GM12878 (cell line): ENCODE results near the gene SSR3. TPM values are rescaled to one million over a fixed set of nuclear protein-coding genes. Genes with fewer than 3 reads are reported as not detected.

Experiments
- ATAC-seq: fragments of 200-7000 bp; cut with Tn5 transposase; 3 replicates; pipeline ENCODE4 v1.9.1; 2020; ENCODE audit warnings: mild to moderate bottlenecking, moderate library complexity
- BruUV-seq: library from RNA; stranded (reverse); fragments of 400-500 nt; replicated peaks from 2 replicates; lab custom pipeline; 2021; lab: Mats Ljungman, UMichigan
- CTCF ChIA-PET: fragments of 300-600 bp; sonication (Branson Sonifier 250); formaldehyde crosslinking; extraction: SDS; loops from one replicate; lab custom pipeline; 2021; ENCODE audit warnings: inconsistent platforms; lab: Yijun Ruan, JAX
- POLR2A ChIA-PET: fragments of 350-600 bp; formaldehyde crosslinking; extraction: SDS; loops from one replicate; lab custom pipeline; 2021; ENCODE audit warnings: inconsistent platforms; lab: Charles Lee
- RAD21 ChIA-PET: fragments of 300-600 bp; sonication (Branson Sonifier 250); formaldehyde crosslinking; loops from one replicate; lab custom pipeline; 2023; ENCODE audit warnings: antibody characterized with exemption; ENCODE audit not compliant: unreplicated experiment; lab: Charles Lee
- SMC1A ChIA-PET: fragments of 300-600 bp; sonication (Branson Sonifier 250); formaldehyde crosslinking; loops from one replicate; lab custom pipeline; 2023; ENCODE audit not compliant: unreplicated experiment, uncharacterized antibody; lab: Charles Lee
- DNase-seq: peaks from one replicate; pipeline ENCODE4 v3.0.0-alpha.2; 2011; ENCODE audit warnings: low read depth, low spot score
- FAIRE-seq: peaks from 3 replicates; lab custom pipeline; 2011; peaks lifted over from hg19 to GRCh38; lab: Jason Lieb, UNC
- H2AFZ ChIP-seq: 2 replicates; pipeline ENCODE4 v1.6.0; 2011; ENCODE audit warnings: low read depth, low read length, control low read depth; ENCODE audit not compliant: control insufficient read depth
- H3K27ac ChIP-seq: 2 replicates; pipeline ENCODE4 v1.5.1; 2011; ENCODE audit warnings: control low read depth; ENCODE audit not compliant: control insufficient read depth, insufficient read depth
- H3K27me3 ChIP-seq, 2 experiments: replicated peaks in 1 of 2; 2 replicates each; pipeline versions ENCODE4 v1.6.0 to v1.6.1; 2011; ENCODE audit warnings: low read length in 1 of 2; ENCODE audit not compliant: control insufficient read depth in 2 of 2, insufficient read depth in 2 of 2
- H3K36me3 ChIP-seq, 2 experiments: 2 replicates each; pipeline ENCODE4 v1.5.1; 2011; ENCODE audit warnings: low read length in 1 of 2; ENCODE audit not compliant: control insufficient read depth in 2 of 2, insufficient read depth in 2 of 2
- H3K4me1 ChIP-seq: 2 replicates; pipeline ENCODE4 v1.6.1; 2011; ENCODE audit warnings: mild to moderate bottlenecking, low read length, moderate library complexity, mixed read lengths; ENCODE audit not compliant: control insufficient read depth, insufficient read depth
- H3K4me2 ChIP-seq: 2 replicates; pipeline ENCODE4 v1.6.0; 2011; ENCODE audit warnings: control low read depth; ENCODE audit not compliant: control insufficient read depth, insufficient read depth
- H3K4me3 ChIP-seq: fragments of 200-600 bp; sonication (generic); 2 replicates; pipeline ENCODE4 v1.5.1; 2016
- H3K79me2 ChIP-seq: 2 replicates; pipeline ENCODE4 v1.6.0; 2011; ENCODE audit warnings: low read length; ENCODE audit not compliant: control insufficient read depth, insufficient read depth
- H3K9ac ChIP-seq: 2 replicates; pipeline ENCODE4 v1.8.0; 2011; ENCODE audit warnings: low read length, control low read depth, mixed read lengths; ENCODE audit not compliant: control insufficient read depth, insufficient read depth
- H3K9me3 ChIP-seq: replicated peaks from 3 replicates; pipeline ENCODE4 v1.5.1; 2011; ENCODE audit warnings: mild to moderate bottlenecking, low read length; ENCODE audit not compliant: control insufficient read depth, insufficient read depth
- H4K20me1 ChIP-seq: 2 replicates; pipeline ENCODE4 v1.6.0; 2011; ENCODE audit not compliant: control insufficient read depth, insufficient read depth
- BCL11A ChIP-seq: IDR thresholded peaks from 2 replicates; pipeline ENCODE4 v1.6.1; 2011; ENCODE audit warnings: low read depth, low read length
- MEF2B ChIP-seq: fragments of 450-650 bp; IDR thresholded peaks from 2 replicates; pipeline ENCODE4 v1.6.1; 2018; ENCODE audit warnings: mild to moderate bottlenecking, moderate library complexity; ENCODE audit not compliant: partially characterized antibody, poor library complexity, severe bottlenecking
- NFYA ChIP-seq: IDR thresholded peaks from 2 replicates; pipeline ENCODE4 v1.6.1; 2011; ENCODE audit warnings: low read depth, mild to moderate bottlenecking, low read length, improper control_type of control experiment, borderline replicate concordance
- RB1 ChIP-seq: fragments of 450-650 bp; formaldehyde crosslinking; IDR thresholded peaks from 2 replicates; pipeline ENCODE4 v1.6.1; 2017; ENCODE audit warnings: mild to moderate bottlenecking, borderline replicate concordance
- SREBF1 ChIP-seq: IDR thresholded peaks from 2 replicates; pipeline ENCODE4 v1.6.1; 2012; ENCODE audit warnings: mild to moderate bottlenecking, low read length
- SRF ChIP-seq, 2 experiments: IDR thresholded peaks; 2 replicates each; pipeline ENCODE4 v1.6.1; 2011; ENCODE audit warnings: low read depth in 2 of 2, low read length in 2 of 2, mild to moderate bottlenecking in 1 of 2, moderate library complexity in 1 of 2
- TCF7 ChIP-seq: IDR thresholded peaks from 2 replicates; pipeline ENCODE4 v1.6.1; 2014; ENCODE audit warnings: antibody characterized with exemption, borderline replicate concordance
- YY1 ChIP-seq: IDR thresholded peaks from 2 replicates; pipeline ENCODE4 v1.6.1; 2011; ENCODE audit warnings: low read depth, mild to moderate bottlenecking, low read length
- ZBTB33 ChIP-seq: fragments of 450-650 bp; IDR thresholded peaks from 2 replicates; pipeline ENCODE4 v1.6.1; 2017; ENCODE audit warnings: mild to moderate bottlenecking
- ZNF217 ChIP-seq: fragments of 450-650 bp; IDR thresholded peaks from 2 replicates; pipeline ENCODE4 v1.6.1; 2017; ENCODE audit warnings: antibody characterized with exemption, mild to moderate bottlenecking
- ZNF592 ChIP-seq: fragments of 450-650 bp; IDR thresholded peaks from 2 replicates; pipeline ENCODE4 v1.6.1; 2017; ENCODE audit warnings: mild to moderate bottlenecking, moderate library complexity
- ZNF622 ChIP-seq: fragments of 450-650 bp; IDR thresholded peaks from 2 replicates; pipeline ENCODE4 v1.6.1; 2017; ENCODE audit warnings: mild to moderate bottlenecking, inconsistent platforms
- WGBS: methylation state at CpG from one replicate; pipeline ENCODE4 v1.1.6; 2016; ENCODE audit warnings: low lambda C conversion rate; ENCODE audit not compliant: insufficient replicate concordance, insufficient coverage; ENCODE audit errors: missing lambda C conversion rate; 5-methylcytosine and 5-hydroxymethylcytosine counted together
- in situ Hi-C: fragments of 300-500 bp; cut with MboI; formaldehyde crosslinking; loops from 9 replicates; pipeline ENCODE4 v1.14.3; 2018; ENCODE audit warnings: mixed read lengths
- intact Hi-C: fragments of 100-400 bp; cut with micrococcal nuclease; formaldehyde crosslinking; loops from one replicate; pipeline ENCODE4 v1.14.2; 2022; ENCODE audit not compliant: unreplicated experiment
- polyA plus RNA-seq, 11 experiments: library from polyadenylated mRNA; depleted of rRNA in 4 of 11; unstranded in 6 of 11; stranded (reverse) in 5 of 11; fragments of >200 nt; fragmentation: Nextera tagmentation in 4 of 11; fragmentation: Illumina TruSeq in 1 of 11; extraction: Ambion mirVana in 4 of 11; extraction: Trizol in 1 of 11; gene quantifications; 1 replicate in 1 of 11; 2 replicates in 10 of 11; pipeline versions ENCODE4 v1.2.1 to v1.2.3, GENCODE V29; 2011 to 2016; ENCODE audit warnings: inconsistent platforms in 2 of 11, missing spikeins in 2 of 11, low read depth in 1 of 11
- total RNA-seq, 4 experiments: library from RNA; depleted of rRNA in 3 of 4; stranded (reverse); fragments of >200 nt in 3 of 4; fragmentation: Illumina TruSeq in 1 of 4; extraction: Trizol in 1 of 4; gene quantifications; 2 replicates each; pipeline versions ENCODE4 v1.2.1 to v1.2.3, GENCODE V29; 2013 to 2021

The SSR3 gene
- total and polyA plus RNA-seq, 10 of the 15 experiments (the other 5 are each of a cell fraction or from before 2014, with no cell fraction given) = 133 to 345 (median 191) TPM

DNA sequence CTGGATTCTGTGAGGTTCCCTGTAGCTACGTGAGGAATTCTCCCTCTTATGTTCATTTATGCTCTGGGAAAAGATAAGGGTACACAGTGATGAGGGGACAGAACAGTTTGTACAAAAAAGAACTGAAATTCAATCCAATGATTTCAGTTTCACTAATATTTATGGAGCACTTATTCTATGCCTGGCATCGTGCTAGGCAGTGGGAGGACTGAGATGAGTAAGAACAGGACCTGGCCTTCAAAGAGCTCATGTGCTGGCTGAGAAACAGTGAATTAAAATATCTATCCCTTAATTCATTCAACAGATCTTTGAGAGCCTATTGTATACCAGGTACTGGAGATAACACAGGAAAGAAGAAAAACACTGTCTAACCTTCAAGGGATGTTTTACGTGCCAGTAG lies 22.2 kb downstream of the SSR3 start:
- ChIA-PET POLR2A (no interaction called here), SMC1A (interaction anchor here (0.6 kb wide), 1 partner anchor 818 kb away, joined by 3 read pairs; no protein-coding TSS in a partner anchor), CTCF (interaction anchor here (2.3 kb wide), 1 partner anchor 141 kb away, joined by 7 read pairs; the partner anchor contains the start of gene TIPARP), RAD21 (no interaction called here)
- Histone ChIP-seq H3K4me1 (no peaks in the 10 kb centered on the region), H3K27ac (no peak overlapping the region), H3K79me2 (no peaks in the 10 kb centered on the region), H3K27me3 (no peaks in the 10 kb centered on the region), H3K36me3 (no peaks in the 10 kb centered on the region), H3K9ac (no peak overlapping the region), H3K4me3 (no peak overlapping the region), H2AFZ (no peak overlapping the region), H3K4me2 (no peak overlapping the region), H3K9me3 (no peaks in the 10 kb centered on the region), H4K20me1 (peaks cover 3% of the 10 kb centered on the region; the same call in 1 of the 2 replicates)
- TF ChIP-seq RB1 (no peak), MEF2B (no peak)
- in situ Hi-C loops = no loop called here
- no TSS peak for BruUV-seq
- WGBS = 65% methylated on average over 3 of the region's 3 CpGs
- intact Hi-C loops = no loop called here
- FAIRE-seq (no peak), ATAC-seq (no peak), DNase-seq (no peak)

- in situ Hi-C loops = no loop called here
- BruUV-seq = no TSS peak
- DNase-seq (no peak), ATAC-seq (no peak)
- TF ChIP-seq SRF (IDR thresholded peaks at IDR 0.05; ENCODE audit: low read depth in 2 of 2, low read length in 2 of 2) (no peak), ZNF217 (no peak), ZNF592 (no peak), SREBF1 (no peak), NFYA (no peak), BCL11A (no peak), TCF7 (no peak), ZBTB33 (no peak), YY1 (no peak), ZNF622 (no peak)
- TF ChIP-seq, all 136 proteins: peak for 0
- 98% methylated on average over 5 of the region's 5 CpGs for WGBS
- ChIA-PET RAD21 (no interaction called here), CTCF (interaction anchor here (0.6 to 2.3 kb wide), 3 partner anchors 143 to 612 kb away, joined by 3 to 7 read pairs (median 3); partner anchors contain the start of gene TIPARP), SMC1A (no interaction called here), POLR2A (no interaction called here)
- intact Hi-C loops = no loop called here
- no peaks in the 10 kb centered on the region for H3K9me3 ChIP-seq
- H3K27ac ChIP-seq = no peak overlapping the region
- peaks cover 3% of the 10 kb centered on the region; the same call in 1 of the 2 replicates for H4K20me1 ChIP-seq
- no peak overlapping the region for H3K4me3 ChIP-seq
- FAIRE-seq = no peak
- H3K79me2 ChIP-seq = no peaks in the 10 kb centered on the region
- no peak overlapping the region for H3K4me2 ChIP-seq
- no peak overlapping the region for H3K9ac ChIP-seq
- no peaks in the 10 kb centered on the region for H3K4me1 ChIP-seq
- no peak overlapping the region for H2AFZ ChIP-seq
- H3K36me3 ChIP-seq = no peaks in the 10 kb centered on the region
- no peaks in the 10 kb centered on the region for H3K27me3 ChIP-seq
Observed at GRCh38 chr3:156530980-156531379, 23.9 kb downstream of the SSR3 start.
